ENCODE results near the gene TLR10.
"Not testable (repeated sequence)": the region's sequence is repeated elsewhere in the genome, so short reads cannot be mapped to it uniquely, and the experiment has no call there.

Gene TLR10

DNA sequence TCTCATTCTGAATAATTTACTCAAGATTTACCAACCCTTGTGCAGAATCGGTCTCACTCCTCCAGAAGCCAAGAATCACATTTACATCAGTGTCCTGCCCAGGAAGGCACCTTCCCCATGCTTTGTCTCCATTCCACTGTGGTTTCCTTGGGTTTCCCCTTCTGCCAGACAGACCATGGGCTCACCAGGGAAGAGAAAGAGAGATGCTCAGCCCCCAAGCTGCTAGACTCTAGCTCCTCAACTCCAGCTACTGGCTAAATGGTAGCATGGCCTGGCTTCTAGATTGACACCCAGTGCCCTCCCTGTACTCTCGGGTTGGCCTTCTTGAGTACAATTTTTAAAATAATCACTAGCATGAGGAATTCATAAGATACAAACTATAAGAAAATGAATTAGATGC lies 12.9 kb downstream of the TLR10 start:
- no peak for TF ChIP-seq Cebpa-rat (IDR thresholded peaks at IDR 0.05)
- no peak overlapping the region for H3K9ac ChIP-seq
- no peak overlapping the region for H3K4me2 ChIP-seq
- no peaks in the 10 kb centered on the region for H4K20me1 ChIP-seq
- peaks cover 8% of the 10 kb centered on the region; the same call in 1 of the 2 replicates for H3K4me1 ChIP-seq
- H3K27ac ChIP-seq = no peak overlapping the region
- H3K4me3 ChIP-seq = no peak overlapping the region
- peaks cover 64% of the 10 kb centered on the region for H3K9me3 ChIP-seq
- H3K36me3 ChIP-seq = peaks cover 8% of the 10 kb centered on the region; the same call in 1 of the 2 replicates
- no peaks in the 10 kb centered on the region for H3K27me3 ChIP-seq

DNA sequence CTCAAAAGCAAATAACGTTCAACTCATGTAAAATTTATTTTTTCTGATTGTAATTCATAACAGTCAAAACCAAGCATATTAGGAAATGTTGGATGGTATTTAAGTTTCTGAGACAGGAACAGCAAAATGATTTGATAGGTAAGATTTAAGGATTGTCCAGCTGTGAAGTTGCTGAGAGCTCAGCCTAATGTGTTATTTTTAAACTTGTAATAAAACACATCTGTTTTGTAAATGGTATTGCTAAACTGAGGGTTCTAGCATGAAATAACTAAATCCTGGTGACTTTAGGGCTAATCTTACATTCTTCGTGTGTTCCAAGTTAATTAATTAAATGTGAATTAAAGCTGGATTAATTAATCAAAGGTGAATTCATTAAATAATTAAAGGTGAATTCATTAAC lies 13.3 kb downstream of the TLR10 start:
- TF ChIP-seq Cebpa-rat (IDR thresholded peaks at IDR 0.05) = no peak
- H3K27me3 ChIP-seq = no peaks in the 10 kb centered on the region
- H3K27ac ChIP-seq = no peak overlapping the region
- peaks cover 64% of the 10 kb centered on the region for H3K9me3 ChIP-seq
- peaks cover 8% of the 10 kb centered on the region; the same call in 1 of the 2 replicates for H3K36me3 ChIP-seq
- no peak overlapping the region for H3K4me2 ChIP-seq
- no peak overlapping the region for H3K9ac ChIP-seq
- no peaks in the 10 kb centered on the region for H4K20me1 ChIP-seq
- H3K4me3 ChIP-seq = no peak overlapping the region
- H3K4me1 ChIP-seq = peaks cover 11% of the 10 kb centered on the region

GRCh38 chr4:38768968-38769394 lies 13.8 kb downstream of the TLR10 start:
- Histone ChIP-seq H3K27me3 (no peaks in the 10 kb centered on the region), H3K36me3 (peaks cover 8% of the 10 kb centered on the region; the same call in 1 of the 2 replicates), H3K9me3 (peaks cover 61% of the 10 kb centered on the region), H3K9ac (no peak overlapping the region), H4K20me1 (no peaks in the 10 kb centered on the region), H3K4me1 (peaks cover 16% of the 10 kb centered on the region), H3K4me3 (no peak overlapping the region), H3K4me2 (no peak overlapping the region), H3K27ac (no peak overlapping the region)
- TF ChIP-seq Cebpa-rat (IDR thresholded peaks at IDR 0.05) = no peak

- H3K36me3 ChIP-seq, H3K4me2 ChIP-seq, H3K27me3 ChIP-seq, H3K4me3 ChIP-seq, H3K9ac ChIP-seq, H4K20me1 ChIP-seq, H3K27ac ChIP-seq: not testable (repeated sequence)
- H3K4me1 ChIP-seq = peaks cover 36% of the 10 kb centered on the region
- H3K9me3 ChIP-seq = peaks cover 57% of the 10 kb centered on the region
These were observed 15.8 kb downstream of the TLR10 start for GRCh38 chr4:38766940-38767339.

DNA sequence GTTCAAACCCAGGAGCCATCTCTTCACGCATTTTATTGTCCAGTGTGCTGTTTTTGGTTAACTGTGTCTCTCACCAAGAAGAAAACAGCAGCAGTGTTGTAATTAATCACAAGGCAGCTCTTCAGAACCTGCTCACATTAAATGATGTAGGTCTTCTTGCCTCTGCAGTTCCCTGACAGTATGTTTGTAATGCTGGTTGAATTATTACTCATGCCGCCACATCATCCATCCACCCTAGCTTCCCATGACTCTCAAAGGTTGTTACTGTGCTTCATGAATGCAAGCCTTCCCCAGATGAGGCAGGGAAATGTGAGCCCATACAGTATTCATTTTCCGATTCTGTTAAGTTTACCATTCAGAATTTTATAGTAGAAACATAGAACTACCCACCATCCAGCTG lies 17.4 kb downstream of the TLR10 start:
- H3K27ac ChIP-seq = no peak overlapping the region
- H3K4me2 ChIP-seq = no peak overlapping the region
- no peak overlapping the region for H3K4me3 ChIP-seq
- H3K4me1 ChIP-seq = peaks cover 47% of the 10 kb centered on the region
- H3K9me3 ChIP-seq = peaks cover 48% of the 10 kb centered on the region
- no peak for TF ChIP-seq Cebpa-rat (IDR thresholded peaks at IDR 0.05)
- no peaks in the 10 kb centered on the region for H4K20me1 ChIP-seq
- no peak overlapping the region for H3K9ac ChIP-seq
- no peaks in the 10 kb centered on the region for H3K27me3 ChIP-seq
- peaks cover 8% of the 10 kb centered on the region; the same call in 1 of the 2 replicates for H3K36me3 ChIP-seq

DNA sequence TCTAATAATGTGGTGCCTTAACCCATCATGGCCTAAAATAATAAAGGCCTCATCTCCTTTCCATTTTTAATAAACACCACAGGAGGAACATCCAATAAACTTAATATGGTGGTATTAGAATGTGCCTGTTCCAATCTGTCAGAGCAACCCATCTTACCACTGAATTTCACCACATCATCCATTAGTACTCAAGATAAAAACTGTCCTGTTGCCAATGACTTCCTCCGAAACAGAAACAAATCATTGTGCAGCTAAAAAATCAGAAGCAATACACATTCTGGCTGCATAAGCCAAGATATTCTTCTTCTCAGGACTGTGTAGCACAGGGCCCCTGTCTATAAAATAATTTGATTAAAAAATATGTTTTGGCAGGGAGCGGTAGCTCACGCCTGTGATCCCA lies 18.5 kb downstream of the TLR10 start:
- Histone ChIP-seq H3K36me3 (peaks cover 8% of the 10 kb centered on the region; the same call in 1 of the 2 replicates), H3K4me2 (no peak overlapping the region), H3K4me3 (no peak overlapping the region), H3K4me1 (peaks cover 57% of the 10 kb centered on the region), H4K20me1 (no peaks in the 10 kb centered on the region), H3K9me3 (peaks cover 42% of the 10 kb centered on the region), H3K27me3 (no peaks in the 10 kb centered on the region), H3K27ac (0 out of 2 replicates have a peak overlapping the region, but pooled peaks have one; percentile 12), H3K9ac (no peak overlapping the region)
- no peak for TF ChIP-seq Cebpa-rat (IDR thresholded peaks at IDR 0.05)

- H3K36me3 ChIP-seq = peaks cover 8% of the 10 kb centered on the region; the same call in 1 of the 2 replicates
- no peaks in the 10 kb centered on the region for H4K20me1 ChIP-seq
- H3K4me2 ChIP-seq = peak overlapping the region; percentile 85
- peaks cover 57% of the 10 kb centered on the region for H3K4me1 ChIP-seq
- H3K9me3 ChIP-seq = peaks cover 36% of the 10 kb centered on the region
- no peaks in the 10 kb centered on the region for H3K27me3 ChIP-seq
- H3K9ac ChIP-seq = peak overlapping the region; percentile 79
- no peak for TF ChIP-seq Cebpa-rat (IDR thresholded peaks at IDR 0.05)
- peak overlapping the region; percentile 94 for H3K27ac ChIP-seq
- peak overlapping the region; percentile 61 for H3K4me3 ChIP-seq
These were observed 20.2 kb downstream of the TLR10 start for GRCh38 chr4:38762560-38762959.

GRCh38 chr4:38759790-38760122 lies 23.0 kb downstream of the TLR10 start:
- H3K9ac ChIP-seq = no peak overlapping the region
- H3K4me3 ChIP-seq = no peak overlapping the region
- H3K4me2 ChIP-seq = peak overlapping the region; percentile 85
- H3K27ac ChIP-seq = peak overlapping the region; percentile 94; the same call in 1 of the 2 replicates
- TF ChIP-seq Cebpa-rat (IDR thresholded peaks at IDR 0.05) = no peak
- no peaks in the 10 kb centered on the region for H3K36me3 ChIP-seq
- peaks cover 67% of the 10 kb centered on the region for H3K4me1 ChIP-seq
- no peaks in the 10 kb centered on the region for H3K27me3 ChIP-seq
- H3K9me3 ChIP-seq = peaks cover 8% of the 10 kb centered on the region
- no peaks in the 10 kb centered on the region for H4K20me1 ChIP-seq

DNA sequence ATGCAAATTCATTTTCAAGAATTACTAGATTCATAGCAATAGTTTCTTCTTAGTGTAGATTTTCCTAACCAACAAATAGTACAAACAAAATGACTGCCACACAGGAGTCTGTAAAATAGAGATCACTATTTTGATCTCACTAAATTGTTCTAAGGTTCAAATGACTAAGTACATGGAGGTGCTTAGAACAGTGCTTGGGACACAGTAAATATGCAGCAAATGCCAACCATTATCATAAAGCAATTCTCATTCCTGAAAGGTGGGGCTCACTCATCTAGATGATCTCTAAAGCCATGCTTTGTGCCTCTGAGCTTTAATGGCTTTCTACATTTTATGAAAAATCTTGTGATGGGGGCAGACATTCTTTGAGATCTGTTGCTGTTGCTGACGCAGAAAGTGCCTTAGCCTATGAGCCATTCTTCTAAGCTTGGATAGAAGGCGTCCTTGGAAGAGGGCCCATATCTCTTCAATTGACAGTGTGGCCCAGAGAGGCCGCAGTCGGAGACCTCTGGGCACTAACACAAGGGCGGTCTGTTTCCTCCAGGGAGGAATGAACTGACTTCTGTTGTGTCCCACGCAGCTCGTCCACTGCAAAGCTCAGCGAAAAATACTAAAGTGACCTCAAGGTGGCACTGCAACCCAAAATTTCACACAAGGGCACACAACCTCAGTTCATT lies 23.5 kb downstream of the TLR10 start:
- Histone ChIP-seq H3K4me3 (no peak overlapping the region), H4K20me1 (no peaks in the 10 kb centered on the region), H3K9ac (no peak overlapping the region), H3K27ac (peak overlapping the region; percentile 94), H3K27me3 (no peaks in the 10 kb centered on the region), H3K9me3 (0 out of 2 replicates have a peak, but pooled peaks cover 5% of the 10 kb centered on the region), H3K4me2 (peak overlapping the region; percentile 85), H3K4me1 (peaks cover 65% of the 10 kb centered on the region), H3K36me3 (no peaks in the 10 kb centered on the region)
- no peak for TF ChIP-seq Cebpa-rat (IDR thresholded peaks at IDR 0.05)

- TF ChIP-seq Cebpa-rat (IDR thresholded peaks at IDR 0.05) = no peak
- no peak overlapping the region for H3K4me2 ChIP-seq
- H3K36me3 ChIP-seq = no peaks in the 10 kb centered on the region
- H3K27ac ChIP-seq = no peak overlapping the region
- H3K9ac ChIP-seq = no peak overlapping the region
- no peaks in the 10 kb centered on the region for H3K27me3 ChIP-seq
- no peaks in the 10 kb centered on the region for H3K9me3 ChIP-seq
- H3K4me3 ChIP-seq = no peak overlapping the region
- H3K4me1 ChIP-seq = peaks cover 65% of the 10 kb centered on the region
- H4K20me1 ChIP-seq = no peaks in the 10 kb centered on the region
These were observed 24.7 kb downstream of the TLR10 start for GRCh38 chr4:38757945-38758600.

Measured in BLaER1 (cell line).